ENCODE measurements around the gene PHIP.

- TF ChIP-seq POLR2A (IDR thresholded peaks at IDR 0.05) (no peak), EP300 (IDR thresholded peaks at IDR 0.05) (no peak)
Observed at GRCh38 chr6:78935553-78935952, 142.5 kb downstream of the PHIP start.
